DMS79 (cell line): ENCODE data around the gene GIPC2.

Experiments used
- DNase-seq: peaks from one replicate; lab custom pipeline; 2025; lab: John Stamatoyannopoulos, UW

GIPC2 gene

DNA sequence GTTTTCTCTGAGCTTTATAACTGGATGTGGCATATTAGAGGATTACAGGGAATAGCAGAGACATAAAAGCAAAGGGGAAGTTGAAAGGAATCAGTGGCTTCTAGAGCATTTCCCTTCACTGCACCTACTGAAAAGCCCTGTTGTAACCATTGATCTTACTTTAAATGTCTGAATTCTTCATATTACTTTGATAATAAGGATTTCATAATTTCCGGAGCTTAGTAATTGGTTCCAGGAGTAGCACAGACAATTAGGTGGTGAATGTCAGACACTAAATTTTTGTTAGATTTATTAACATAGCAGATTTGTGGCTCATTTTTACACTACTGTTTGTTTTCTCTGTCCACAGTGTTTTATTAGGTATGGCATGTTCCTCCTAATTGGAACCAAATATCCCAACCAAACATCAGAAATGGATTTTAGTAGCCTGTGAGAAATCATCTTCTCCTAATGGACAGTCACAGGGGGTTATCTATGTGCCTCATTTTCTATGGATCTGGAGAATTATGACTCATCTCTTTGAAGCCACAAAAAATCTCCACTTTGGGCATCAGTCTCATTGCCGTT is 100.5 kb downstream of the GIPC2 start:
- no peak for DNase-seq

DNA sequence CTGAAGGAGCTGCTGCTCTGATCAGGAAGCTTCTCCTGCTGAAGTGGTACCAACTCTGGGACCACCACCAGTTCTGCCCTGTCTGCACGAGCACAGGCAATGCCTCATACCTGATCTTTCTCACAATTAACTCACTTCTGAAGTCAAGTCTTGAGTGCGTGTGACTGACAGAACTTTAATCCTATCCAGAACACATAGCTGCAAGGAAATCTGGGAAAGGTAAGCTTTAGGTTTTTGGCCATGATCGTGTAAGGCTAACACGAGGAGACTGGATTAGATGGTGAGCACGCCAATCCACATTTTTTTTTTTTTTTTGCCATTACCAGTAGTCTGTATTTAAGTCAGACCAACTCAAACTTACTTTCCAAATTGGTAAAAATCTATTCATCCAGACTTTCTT is 101.3 kb downstream of the GIPC2 start:
- no peak for DNase-seq

DNA sequence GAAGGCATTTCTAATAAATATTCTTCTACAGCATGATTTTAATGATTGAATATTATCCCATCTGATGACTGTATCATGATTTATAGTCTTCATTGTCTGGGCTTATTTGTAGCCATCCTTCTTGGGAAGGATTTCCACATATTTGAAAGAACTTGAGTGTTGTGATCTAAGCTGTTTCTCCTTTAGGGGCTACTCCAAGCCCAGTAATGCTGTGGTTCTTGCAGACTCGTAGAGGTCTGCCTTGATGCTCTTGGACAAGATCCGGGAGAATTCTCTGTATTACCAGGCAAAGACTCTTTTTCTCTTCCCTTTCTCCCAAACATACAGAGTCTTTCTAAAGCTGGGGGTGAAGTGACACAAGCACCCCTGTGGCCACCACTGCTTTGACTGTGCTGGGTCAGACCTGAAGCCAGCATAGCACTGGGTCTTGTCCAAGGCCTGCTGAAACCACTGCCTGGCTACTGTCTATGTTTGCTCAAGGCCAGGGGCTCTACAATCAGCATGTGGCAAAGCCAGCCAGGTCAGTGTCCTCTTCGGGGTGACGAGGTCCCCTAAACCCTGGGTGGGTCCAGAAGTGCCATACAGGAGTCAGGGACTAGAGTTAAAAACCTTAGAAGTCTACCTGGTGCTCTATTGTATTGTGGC is 107.4 kb downstream of the GIPC2 start:
- no peak for DNase-seq

DNA sequence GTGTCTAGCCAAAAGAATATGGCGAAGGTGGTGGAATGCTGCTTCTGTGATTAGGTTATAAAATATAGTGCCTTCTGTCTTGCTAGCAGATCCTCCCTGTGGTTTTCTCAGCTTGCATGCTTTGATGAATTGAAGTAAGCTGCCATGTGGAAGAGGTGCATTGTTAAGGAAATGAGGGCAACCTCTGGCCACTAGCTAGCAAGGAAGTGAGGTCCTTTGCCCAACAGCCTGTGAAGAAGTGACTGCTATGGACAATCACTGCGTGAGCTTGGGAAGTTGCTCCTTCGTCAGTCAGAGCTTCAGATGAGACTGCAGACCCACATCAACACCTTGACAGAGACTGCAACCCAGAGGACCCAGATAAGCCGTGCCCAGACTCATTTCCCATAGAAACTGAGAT is 109.4 kb downstream of the GIPC2 start:
- DNase-seq = no peak

DNA sequence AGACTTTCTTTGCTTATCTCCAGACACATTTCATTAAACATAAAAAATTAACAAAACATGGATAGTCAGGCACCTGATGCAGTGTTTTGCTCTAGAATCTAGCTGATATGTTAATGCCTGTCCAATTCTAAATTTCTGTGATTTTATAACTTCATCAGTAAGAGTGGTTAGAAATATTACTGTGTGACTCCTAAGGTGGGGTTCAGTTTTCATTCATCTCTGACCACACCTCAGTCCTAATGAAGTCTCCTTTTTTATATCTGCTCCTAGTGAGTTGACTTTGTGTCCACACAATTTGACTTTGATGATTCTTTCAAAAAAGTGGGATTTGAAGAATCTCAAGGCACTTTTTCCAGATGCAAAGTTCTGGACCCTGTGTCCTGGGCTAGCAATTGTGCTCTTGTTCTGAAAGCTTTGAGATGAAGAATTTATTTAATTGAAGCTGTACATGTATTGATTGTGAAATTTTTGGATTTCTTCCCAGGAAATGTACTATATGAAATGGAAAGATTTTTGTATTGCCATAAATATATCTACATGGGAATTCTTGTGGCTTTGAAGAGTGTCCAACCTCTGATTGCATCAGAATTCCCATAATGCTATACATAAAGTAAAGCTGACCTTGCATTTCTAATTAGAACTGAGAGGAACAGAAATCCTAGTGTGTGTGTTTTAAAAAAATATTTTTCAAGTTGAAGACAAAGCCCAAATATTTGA is 111.2 kb downstream of the GIPC2 start:
- DNase-seq = no peak

DNA sequence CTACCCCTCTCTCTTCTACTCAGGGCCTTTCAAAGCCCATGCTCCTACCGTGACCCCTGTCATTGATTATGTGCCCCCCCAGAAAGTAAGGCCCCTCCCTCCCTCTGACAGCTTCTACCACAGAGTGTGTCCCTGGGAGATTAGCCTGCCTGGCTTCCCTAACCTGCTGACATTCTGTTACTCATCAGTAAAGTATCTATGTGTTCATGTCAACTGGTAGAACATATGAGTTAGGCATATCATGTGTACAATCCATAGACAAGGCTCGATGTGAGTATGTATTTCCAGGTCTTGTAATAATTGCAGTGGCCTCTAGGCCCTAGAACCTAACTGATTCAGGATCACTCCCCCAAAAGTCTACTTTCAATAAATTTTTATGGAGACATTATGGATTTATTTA is 120.0 kb downstream of the GIPC2 start:
- DNase-seq = no peak

DNA sequence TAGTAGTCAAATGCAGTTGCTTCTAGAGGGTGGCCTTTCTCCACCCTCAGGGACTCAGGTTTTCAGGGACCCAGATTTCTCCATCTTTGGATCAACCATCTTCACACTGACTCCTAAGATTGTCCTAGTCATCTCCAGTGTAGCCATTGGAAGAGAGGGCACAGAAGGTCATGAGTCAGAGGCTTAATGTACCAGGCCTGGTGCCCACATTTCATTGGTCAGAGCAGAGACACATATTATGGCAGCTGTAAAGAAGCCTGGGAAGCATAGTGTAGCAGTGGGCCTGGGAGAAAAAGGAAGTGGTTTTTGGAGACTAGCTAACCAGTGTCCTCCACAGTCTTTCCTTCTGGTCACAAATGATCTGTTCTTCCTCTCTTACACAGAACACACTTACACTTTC is 122.5 kb downstream of the GIPC2 start:
- no peak for DNase-seq

DNA sequence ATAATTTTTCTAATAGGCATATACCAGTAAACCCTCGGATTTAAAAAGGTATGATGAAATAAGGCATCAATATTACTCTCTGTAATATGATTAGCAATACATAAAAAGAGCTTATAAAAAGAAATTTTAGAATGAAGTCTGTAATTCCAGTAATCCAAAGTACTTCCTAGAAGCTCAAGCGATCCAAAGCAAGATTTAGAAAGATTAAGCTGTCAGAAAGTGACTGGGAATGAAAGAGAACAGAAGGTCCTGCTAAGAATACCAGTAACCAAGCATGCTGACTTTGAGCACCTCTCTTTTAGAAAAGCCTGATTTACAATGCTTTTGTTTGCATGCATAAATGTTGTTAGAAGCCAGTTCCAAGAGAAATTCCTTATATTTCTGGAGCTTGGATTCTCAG is 125.1 kb downstream of the GIPC2 start:
- no peak for DNase-seq

DNA sequence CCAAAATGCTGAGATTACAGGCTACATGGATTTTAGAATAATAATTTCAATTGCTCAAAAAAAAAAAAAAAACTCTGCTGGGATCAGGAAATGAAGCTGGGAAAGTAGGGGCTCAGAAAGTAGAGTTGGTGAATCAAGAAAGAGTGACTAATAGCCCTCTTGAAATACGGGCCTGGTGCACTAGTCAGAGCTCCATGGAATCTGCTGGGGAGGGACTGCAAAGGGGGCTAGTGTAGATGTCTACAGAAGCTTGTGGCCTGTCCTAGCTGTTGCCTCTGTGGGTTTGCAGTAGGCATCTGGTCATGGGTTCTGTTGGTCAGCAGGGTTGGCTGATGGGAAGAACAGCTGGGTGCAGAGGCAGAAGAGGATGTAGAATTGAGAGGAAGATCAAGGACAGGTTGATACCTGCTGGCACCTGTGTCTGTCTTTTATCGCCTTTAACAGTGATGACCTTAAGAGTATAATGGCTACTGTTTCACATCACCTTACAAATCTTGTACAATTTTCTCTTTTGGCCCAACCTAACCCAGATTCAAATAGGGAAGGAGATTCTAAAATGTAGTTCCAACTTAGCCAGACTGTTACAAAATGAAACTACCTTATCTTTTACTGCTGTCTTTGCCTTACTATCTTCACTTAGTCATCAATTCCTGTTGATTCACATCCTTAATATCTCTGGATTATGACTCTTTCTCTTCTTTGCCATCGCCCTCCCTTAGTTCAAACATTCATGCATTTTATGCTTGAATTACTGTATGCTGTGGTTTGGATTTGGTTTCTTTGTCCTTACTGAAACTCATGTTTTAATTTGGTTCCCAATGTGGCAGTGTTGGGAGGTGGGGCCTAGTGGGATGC is 126.2 kb downstream of the GIPC2 start:
- DNase-seq = no peak

DNA sequence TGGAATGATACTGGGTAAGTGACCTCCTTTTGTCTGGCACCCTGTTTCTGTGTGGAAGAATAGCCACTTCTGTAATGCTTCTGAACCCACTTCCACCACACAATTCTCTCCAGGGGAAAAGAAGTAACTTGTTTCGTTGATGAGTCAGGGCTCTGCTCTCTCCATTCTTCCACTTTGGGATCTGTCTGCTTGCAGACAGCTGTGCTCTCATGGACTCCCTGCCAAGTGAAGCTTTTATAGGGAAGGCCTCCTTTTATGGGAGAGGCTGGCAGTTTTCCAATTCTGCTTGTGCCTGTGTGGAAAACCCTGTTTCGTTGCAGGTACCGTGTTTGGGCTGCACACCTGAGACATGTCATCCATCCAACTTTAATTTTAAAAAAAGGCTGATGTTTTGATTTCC is 130.7 kb downstream of the GIPC2 start:
- peak; percentile 5 for DNase-seq

DNA sequence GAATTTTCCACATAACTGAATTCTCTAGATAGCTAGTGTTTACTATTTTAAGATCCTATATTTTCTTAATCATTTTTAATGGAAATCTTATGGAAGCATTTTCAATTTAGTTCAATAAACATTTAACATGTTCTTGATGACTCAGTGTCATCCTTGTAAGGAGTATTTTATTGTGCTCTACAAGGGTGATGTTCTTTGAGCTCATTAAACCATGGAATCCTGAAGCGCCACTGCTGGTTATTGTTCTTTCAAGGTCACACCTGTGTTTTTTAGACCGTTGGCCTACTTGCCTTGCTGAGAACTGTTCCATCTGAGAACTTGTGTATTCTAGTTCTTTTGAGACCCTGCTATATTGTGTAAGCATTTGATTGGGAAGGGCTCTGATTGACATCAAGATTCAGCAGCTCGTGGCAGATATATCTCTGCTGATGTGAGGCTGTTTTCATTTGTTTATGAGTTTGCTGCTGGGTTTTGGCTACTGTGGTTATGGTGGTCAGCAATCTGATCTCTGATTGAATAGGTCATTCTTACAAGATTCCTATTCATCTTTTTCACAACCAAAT is 132.0 kb downstream of the GIPC2 start:
- no peak for DNase-seq

DNA sequence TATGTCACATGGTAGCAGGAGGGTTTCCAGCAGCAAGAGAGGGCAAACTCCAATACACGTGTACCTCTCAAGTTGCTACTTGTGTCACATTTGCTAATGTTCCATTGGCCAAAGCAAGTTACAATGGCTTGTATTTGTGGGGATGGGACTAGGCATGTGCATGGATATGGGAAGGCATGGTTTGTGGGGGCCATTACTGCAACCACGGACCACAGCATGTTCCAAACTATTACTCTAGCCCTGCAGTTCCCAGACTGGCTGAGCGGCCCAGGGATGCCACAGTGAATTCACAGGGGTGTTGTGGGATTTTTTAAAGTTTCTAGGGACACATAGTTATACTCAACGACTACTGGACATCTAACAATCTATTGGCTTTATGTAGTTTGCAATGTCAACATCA is 133.1 kb downstream of the GIPC2 start:
- no peak for DNase-seq

DNA sequence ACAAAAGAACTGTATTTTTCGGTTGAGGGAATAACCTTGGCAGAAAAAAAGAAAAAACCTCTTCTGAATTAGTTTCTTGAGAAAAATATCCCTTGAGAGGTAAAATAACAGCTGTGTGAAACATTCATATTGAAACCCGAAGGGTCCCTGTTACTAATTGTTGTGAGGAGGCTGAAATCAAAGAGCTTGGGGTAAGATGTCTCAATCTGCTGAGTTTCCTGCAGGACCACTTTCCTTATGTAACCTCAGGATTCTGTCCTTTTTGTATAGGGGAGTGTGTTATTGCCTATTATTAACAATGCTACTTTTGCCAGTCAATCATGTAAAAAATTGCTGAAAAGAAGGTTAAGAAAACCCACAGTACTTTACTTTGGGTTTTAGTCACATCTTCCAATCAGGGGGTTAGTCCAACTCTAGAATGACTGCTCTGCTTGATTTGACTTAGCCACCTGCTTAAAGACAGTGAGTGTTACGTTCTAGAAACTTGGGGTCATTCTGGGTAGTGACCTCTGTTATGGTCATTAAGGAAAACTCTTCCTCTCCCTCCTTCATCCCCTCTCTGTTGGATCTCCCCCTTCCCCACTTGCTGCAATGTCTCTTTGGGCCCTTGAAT is 138.8 kb downstream of the GIPC2 start:
- no peak for DNase-seq
